ENCODE results near the gene CYLD. TPM values are rescaled to one million over a fixed set of nuclear protein-coding genes. Genes with fewer than 3 reads are reported as not detected.

The CYLD gene
- total RNA-seq, 4 donors from 2014 or later = 24.3 to 56.1 (median 30.0) TPM

GRCh38 chr16:50712560-50712898 is 29.4 kb upstream of the CYLD start:
- Histone ChIP-seq H3K4me1 (no peaks in the 10 kb centered on the region), H3K36me3 (no peaks in the 10 kb centered on the region), H3K27ac (no peak overlapping the region), H3K27me3 (no peaks in the 10 kb centered on the region), H3K9me3 (no peaks in the 10 kb centered on the region), H3K4me3 (no peak overlapping the region)
- no peak for DNase-seq
- no peak for TF ChIP-seq POLR2A (IDR thresholded peaks at IDR 0.05)
- TF ChIP-seq CTCF (IDR thresholded peaks at IDR 0.05) = no peak

GRCh38 chr16:50712956-50713355 is 28.9 kb upstream of the CYLD start:
- no peak for DNase-seq
- Histone ChIP-seq H3K36me3 (no peaks in the 10 kb centered on the region), H3K9me3 (no peaks in the 10 kb centered on the region), H3K4me3 (no peak overlapping the region), H3K27ac (no peak overlapping the region), H3K4me1 (no peaks in the 10 kb centered on the region), H3K27me3 (no peaks in the 10 kb centered on the region)
- TF ChIP-seq POLR2A (IDR thresholded peaks at IDR 0.05) = no peak
- TF ChIP-seq CTCF (IDR thresholded peaks at IDR 0.05) = no peak

- H3K4me3 ChIP-seq = no peak overlapping the region
- DNase-seq = no peak
- H3K4me1 ChIP-seq = peaks cover 0 to 3% (median 0%) of the 10 kb centered on the region in 4 donors
- H3K9me3 ChIP-seq = no peaks in the 10 kb centered on the region
- no peak for TF ChIP-seq POLR2A (IDR thresholded peaks at IDR 0.05)
- TF ChIP-seq CTCF (IDR thresholded peaks at IDR 0.05) = no peak
- no peaks in the 10 kb centered on the region for H3K36me3 ChIP-seq
- no peak overlapping the region for H3K27ac ChIP-seq
- no peaks in the 10 kb centered on the region for H3K27me3 ChIP-seq
These were observed 24.8 kb upstream of the CYLD start for GRCh38 chr16:50717091-50717490.

- no peaks in the 10 kb centered on the region for H3K36me3 ChIP-seq
- DNase-seq = no peak
- no peaks in the 10 kb centered on the region for H3K9me3 ChIP-seq
- TF ChIP-seq CTCF (IDR thresholded peaks at IDR 0.05) (no peak), POLR2A (IDR thresholded peaks at IDR 0.05) (no peak)
- H3K4me3 ChIP-seq = no peak overlapping the region
- H3K4me1 ChIP-seq = peaks cover 0 to 3% (median 0%) of the 10 kb centered on the region in 4 donors
- H3K27me3 ChIP-seq = no peaks in the 10 kb centered on the region
- no peak overlapping the region for H3K27ac ChIP-seq
These were observed 24.4 kb upstream of the CYLD start for GRCh38 chr16:50717494-50717893.

GRCh38 chr16:50718061-50718760 is 23.7 kb upstream of the CYLD start:
- H3K4me3 ChIP-seq = no peak overlapping the region
- H3K27ac ChIP-seq = no peak overlapping the region
- no peaks in the 10 kb centered on the region for H3K36me3 ChIP-seq
- H3K27me3 ChIP-seq = no peaks in the 10 kb centered on the region
- peaks cover 0 to 3% (median 0%) of the 10 kb centered on the region in 4 donors for H3K4me1 ChIP-seq
- no peaks in the 10 kb centered on the region for H3K9me3 ChIP-seq
- DNase-seq = no peak
- TF ChIP-seq CTCF (IDR thresholded peaks at IDR 0.05) = no peak
- no peak for TF ChIP-seq POLR2A (IDR thresholded peaks at IDR 0.05)
